ENCODE data around the gene DCK. TPM values are rescaled to one million over a fixed set of nuclear protein-coding genes. Genes with fewer than 3 reads are reported as not detected.
"Not testable (repeated sequence)": the region's sequence is repeated elsewhere in the genome, so short reads cannot be mapped to it uniquely, and the experiment has no call there.

DCK gene
- total and polyA plus RNA-seq, 9 of the 15 experiments (the other 6 are each of a cell fraction or from before 2014, with no cell fraction given), result 11.3 to 25.8 (median 19.6) TPM

DNA sequence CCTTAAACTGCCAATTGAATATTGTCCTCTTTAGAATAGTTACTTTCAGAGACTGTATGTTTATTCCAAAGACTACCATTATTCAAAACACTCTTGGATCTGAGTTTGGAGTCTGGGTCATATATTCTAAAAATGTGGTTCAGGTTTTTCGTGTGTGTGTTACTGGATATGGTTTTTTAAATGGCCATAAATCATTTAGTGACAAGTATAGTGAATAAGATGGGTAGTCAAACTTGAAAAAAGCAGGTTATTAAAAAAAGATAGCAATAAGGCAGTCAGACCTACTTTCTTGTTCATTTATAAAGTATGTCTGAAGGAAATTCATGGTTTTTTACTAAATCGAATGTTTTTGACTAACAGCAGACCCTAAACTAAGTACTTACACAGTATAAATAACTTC is 59.3 kb downstream of the DCK start (continued):
- TF ChIP-seq, protein P1, sequence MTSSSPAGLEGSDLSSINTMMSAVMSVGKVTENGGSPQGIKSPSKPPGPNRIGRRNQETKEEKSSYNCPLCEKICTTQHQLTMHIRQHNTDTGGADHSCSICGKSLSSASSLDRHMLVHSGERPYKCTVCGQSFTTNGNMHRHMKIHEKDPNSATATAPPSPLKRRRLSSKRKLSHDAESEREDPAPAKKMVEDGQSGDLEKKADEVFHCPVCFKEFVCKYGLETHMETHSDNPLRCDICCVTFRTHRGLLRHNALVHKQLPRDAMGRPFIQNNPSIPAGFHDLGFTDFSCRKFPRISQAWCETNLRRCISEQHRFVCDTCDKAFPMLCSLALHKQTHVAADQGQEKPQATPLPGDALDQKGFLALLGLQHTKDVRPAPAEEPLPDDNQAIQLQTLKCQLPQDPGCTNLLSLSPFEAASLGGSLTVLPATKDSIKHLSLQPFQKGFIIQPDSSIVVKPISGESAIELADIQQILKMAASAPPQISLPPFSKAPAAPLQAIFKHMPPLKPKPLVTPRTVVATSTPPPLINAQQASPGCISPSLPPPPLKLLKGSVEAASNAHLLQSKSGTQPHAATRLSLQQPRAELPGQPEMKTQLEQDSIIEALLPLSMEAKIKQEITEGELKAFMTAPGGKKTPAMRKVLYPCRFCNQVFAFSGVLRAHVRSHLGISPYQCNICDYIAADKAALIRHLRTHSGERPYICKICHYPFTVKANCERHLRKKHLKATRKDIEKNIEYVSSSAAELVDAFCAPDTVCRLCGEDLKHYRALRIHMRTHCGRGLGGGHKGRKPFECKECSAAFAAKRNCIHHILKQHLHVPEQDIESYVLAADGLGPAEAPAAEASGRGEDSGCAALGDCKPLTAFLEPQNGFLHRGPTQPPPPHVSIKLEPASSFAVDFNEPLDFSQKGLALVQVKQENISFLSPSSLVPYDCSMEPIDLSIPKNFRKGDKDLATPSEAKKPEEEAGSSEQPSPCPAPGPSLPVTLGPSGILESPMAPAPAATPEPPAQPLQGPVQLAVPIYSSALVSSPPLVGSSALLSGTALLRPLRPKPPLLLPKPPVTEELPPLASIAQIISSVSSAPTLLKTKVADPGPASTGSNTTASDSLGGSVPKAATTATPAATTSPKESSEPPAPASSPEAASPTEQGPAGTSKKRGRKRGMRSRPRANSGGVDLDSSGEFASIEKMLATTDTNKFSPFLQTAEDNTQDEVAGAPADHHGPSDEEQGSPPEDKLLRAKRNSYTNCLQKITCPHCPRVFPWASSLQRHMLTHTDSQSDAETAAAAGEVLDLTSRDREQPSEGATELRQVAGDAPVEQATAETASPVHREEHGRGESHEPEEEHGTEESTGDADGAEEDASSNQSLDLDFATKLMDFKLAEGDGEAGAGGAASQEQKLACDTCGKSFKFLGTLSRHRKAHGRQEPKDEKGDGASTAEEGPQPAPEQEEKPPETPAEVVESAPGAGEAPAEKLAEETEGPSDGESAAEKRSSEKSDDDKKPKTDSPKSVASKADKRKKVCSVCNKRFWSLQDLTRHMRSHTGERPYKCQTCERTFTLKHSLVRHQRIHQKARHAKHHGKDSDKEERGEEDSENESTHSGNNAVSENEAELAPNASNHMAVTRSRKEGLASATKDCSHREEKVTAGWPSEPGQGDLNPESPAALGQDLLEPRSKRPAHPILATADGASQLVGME (CRISPR knock-in tag; IDR thresholded peaks at IDR 0.05), result no peak
- TF ChIP-seq MAFG (tag; conservative IDR thresholded peaks at IDR 0.05), result no peak
- no peak for TF ChIP-seq ETV5 (CRISPR knock-in tag; IDR thresholded peaks at IDR 0.05; ENCODE audit: low read depth)

DNA sequence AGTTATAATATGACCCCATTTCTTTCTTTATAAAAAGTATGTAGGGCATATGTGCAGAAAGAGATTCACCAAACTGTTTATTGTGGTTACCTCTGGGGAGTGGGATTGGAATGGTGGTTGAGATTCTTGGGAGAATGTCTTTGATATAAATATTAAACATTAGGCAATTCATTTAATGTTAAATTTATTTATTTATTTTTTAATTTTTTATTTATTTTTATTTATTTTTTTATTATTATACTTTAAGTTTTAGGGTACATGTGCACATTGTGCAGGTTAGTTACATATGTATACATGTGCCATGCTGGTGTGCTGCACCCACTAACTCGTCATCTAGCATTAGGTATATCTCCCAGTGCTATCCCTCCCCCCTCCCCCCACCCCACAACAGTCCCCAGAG is 60.2 kb downstream of the DCK start:
- H3K79me2 ChIP-seq (ENCODE audit: control insufficient read depth, insufficient read depth, low read length); FAIRE-seq; H3K4me2 ChIP-seq (ENCODE audit: insufficient read depth, low read length); H3K9me3 ChIP-seq (replicated peaks; ENCODE audit: control insufficient read depth, insufficient read depth, low read depth, low read length); DNase-seq (ENCODE audit: extremely low read depth in 1 of 4, low spot score in 3 of 4); H3K27me3 ChIP-seq (ENCODE audit: control insufficient read depth in 2 of 2, insufficient read depth in 2 of 2, low read length in 2 of 2); H3K9ac ChIP-seq (ENCODE audit: insufficient read depth in 1 of 2, low read depth in 2 of 2, low read length in 2 of 2); H4K20me1 ChIP-seq (replicated peaks; ENCODE audit: control insufficient read depth, insufficient read depth, low read length); intact Hi-C loops (cut with micrococcal nuclease); in situ Hi-C loops (cut with MboI); H3K4me3 ChIP-seq; H3K27ac ChIP-seq (ENCODE audit: extremely low read depth, low read depth, low read length); H3K4me1 ChIP-seq (replicated peaks in 1 of 2; ENCODE audit: control insufficient read depth in 2 of 2, insufficient read depth in 2 of 2, low read length in 2 of 2); H3K9me1 ChIP-seq (ENCODE audit: control insufficient read depth, insufficient read depth, low read length); H3K36me3 ChIP-seq (ENCODE audit: control insufficient read depth, insufficient read depth, low read length); ATAC-seq; POLR2A ChIA-PET; BruUV-seq (replicated peaks); CTCF ChIA-PET (ENCODE audit: low intra/inter-chr PET ratio); H2AFZ ChIP-seq (ENCODE audit: low read depth, low read length): not testable (repeated sequence)
- no CpG with 5 or more reads among the region's 1 CpG for WGBS (ENCODE audit: insufficient coverage, low coverage, missing lambda C conversion rate)
